SK-N-MC (cell line): ENCODE data around the gene KCTD16.

Source experiments
- EZH2 ChIP-seq: fragments of 200-600 bp; sonication (generic); IDR thresholded peaks from one replicate; pipeline ENCODE4 v1.6.1; 2017; ENCODE audit warnings: antibody characterized with exemption
- FOXP2 ChIP-seq: optimal IDR thresholded peaks from 2 replicates; pipeline ENCODE3; 2011; ENCODE audit warnings: mild to moderate bottlenecking, moderate library complexity; ENCODE audit not compliant: insufficient read depth; ENCODE audit errors: extremely low read length, control extremely low read depth
- POLR2AphosphoS5 ChIP-seq: IDR thresholded peaks from 2 replicates; pipeline ENCODE4 v1.6.1; 2012; ENCODE audit warnings: mild to moderate bottlenecking, low read depth, low read length, borderline replicate concordance

DNA sequence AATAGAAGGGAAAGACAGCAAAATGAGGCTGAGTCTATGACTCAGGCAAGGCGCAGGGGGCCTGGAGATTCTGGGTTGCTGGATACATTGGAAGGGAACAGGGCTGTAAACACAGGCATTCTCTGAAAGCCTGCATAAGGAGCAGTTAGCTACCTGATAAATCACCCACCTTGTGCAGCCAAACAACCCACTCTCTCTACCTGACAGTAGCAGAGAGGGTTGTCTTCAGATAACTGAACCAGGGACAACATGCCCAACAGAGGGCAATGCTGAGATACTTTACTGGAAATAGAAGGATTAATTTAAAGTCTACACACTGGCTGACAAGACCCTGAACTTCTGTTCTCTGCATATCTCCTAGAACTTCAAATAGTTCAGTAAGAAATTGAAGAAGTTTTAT is 161.6 kb downstream of the KCTD16 start:
- TF ChIP-seq POLR2AphosphoS5 (no peak), EZH2 (no peak), FOXP2 (no peak)
